GM10248 (cell line): ENCODE data around the gene RPP14.
"Not testable (repeated sequence)": the region's sequence is repeated elsewhere in the genome, so short reads cannot be mapped to it uniquely, and the experiment has no call there.

Experiments
- CTCF ChIA-PET: fragments of 300-600 bp; sonication (Branson Sonifier 250); formaldehyde crosslinking; extraction: SDS; loops from one replicate; lab custom pipeline; 2021; ENCODE audit warnings: antibody characterized with exemption; lab: Yijun Ruan, JAX
- POLR2A ChIA-PET: fragments of 350-650 bp; sonication (Branson Sonifier 250); formaldehyde crosslinking; extraction: SDS; loops from one replicate; lab custom pipeline; 2020; ENCODE audit warnings: antibody characterized with exemption; lab: Yijun Ruan, JAX
- DNase-seq: peaks from one replicate; pipeline ENCODE4 v3.0.0; 2012; ENCODE audit errors: extremely low spot score
- CTCF ChIP-seq: IDR thresholded peaks from 2 replicates; pipeline ENCODE4 v1.5.1; 2012; ENCODE audit warnings: mild to moderate bottlenecking, low read depth; ENCODE audit errors: extremely low read depth, missing control alignments, control extremely low read depth

Gene RPP14

DNA sequence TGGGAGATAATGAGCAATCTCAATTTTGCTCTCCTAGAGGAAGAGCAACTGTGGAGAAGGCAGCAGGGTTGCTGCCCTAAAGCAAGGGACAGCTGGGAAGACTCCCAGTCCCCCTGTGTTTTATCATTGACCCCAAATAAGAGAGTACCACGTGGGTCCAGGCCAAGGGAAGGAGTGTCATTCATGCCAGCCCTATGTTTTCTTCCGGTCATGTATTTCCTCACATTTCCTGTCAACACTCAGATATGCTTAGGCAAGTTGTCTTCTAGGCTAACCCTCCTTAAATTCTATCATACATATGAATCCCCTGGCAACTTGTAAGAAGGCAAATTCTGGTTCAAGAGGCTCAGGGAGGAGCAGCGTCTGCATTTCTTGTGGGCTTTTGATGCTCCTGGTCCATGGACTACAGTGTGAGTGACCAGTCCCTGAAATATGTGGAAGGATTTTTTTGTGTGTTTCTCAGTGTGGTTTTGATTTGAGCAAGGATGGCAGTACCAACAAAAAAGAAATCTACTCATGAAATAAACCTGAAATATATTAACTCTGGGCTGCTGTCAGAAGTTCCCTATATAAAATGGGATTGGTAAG, 31.9 kb upstream of the RPP14 start:
- POLR2A ChIA-PET, result no interaction called here
- CTCF ChIA-PET, result interaction anchor here (1.6 to 2.6 kb wide), 2 partner anchors 86 to 97 kb away, joined by 6 to 9 read pairs; no protein-coding TSS in a partner anchor
- TF ChIP-seq CTCF, result no peak
- DNase-seq, result no peak

- ChIA-PET POLR2A (no interaction called here), CTCF (interaction anchor here (1.2 to 1.5 kb wide), 5 partner anchors 10 to 104 kb away, joined by 3 to 7 read pairs (median 3); no protein-coding TSS in a partner anchor)
- no peak for TF ChIP-seq CTCF
These were observed 25.0 kb upstream of the RPP14 start for GRCh38 chr3:58281069-58281468.

GRCh38 chr3:58285334-58285733, 20.7 kb upstream of the RPP14 start:
- no peak for TF ChIP-seq CTCF
- POLR2A ChIA-PET, result no interaction called here
- DNase-seq, result no peak
- CTCF ChIA-PET, result interaction anchor here (1.1 to 3.8 kb wide), 4 partner anchors 11 to 97 kb away, joined by 3 to 17 read pairs (median 4); partner anchors contain the start of genes HTD2 and RPP14

More at GRCh38 chr3:58281069-58281468, 25.0 kb upstream of the RPP14 start:
- no peak for DNase-seq

DNA sequence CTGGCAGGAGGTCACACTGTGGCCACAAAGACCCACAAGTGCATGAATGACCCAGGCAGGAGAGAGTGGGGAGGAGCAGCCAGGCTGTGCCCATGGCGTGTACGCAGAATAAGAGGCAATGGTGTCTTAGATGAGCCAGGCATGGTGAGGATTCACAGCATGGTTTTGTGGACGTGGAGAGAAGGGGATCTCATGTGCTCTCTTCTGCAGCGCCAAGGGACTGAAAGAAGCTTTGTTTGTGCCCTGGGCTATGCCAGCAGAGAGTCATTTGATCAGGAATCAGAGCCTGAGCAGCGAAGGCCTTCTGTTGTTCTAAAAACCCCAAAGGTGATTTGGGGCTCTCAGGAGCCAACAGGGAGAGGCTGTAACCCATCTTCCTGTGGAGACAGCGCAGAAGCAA, 18.7 kb upstream of the RPP14 start:
- ChIA-PET CTCF (interaction anchor here (0.7 to 3.8 kb wide), 2 partner anchors 9 to 13 kb away, joined by 3 to 17 read pairs; no protein-coding TSS in a partner anchor), POLR2A (no interaction called here)
- no peak for TF ChIP-seq CTCF
- no peak for DNase-seq

DNA sequence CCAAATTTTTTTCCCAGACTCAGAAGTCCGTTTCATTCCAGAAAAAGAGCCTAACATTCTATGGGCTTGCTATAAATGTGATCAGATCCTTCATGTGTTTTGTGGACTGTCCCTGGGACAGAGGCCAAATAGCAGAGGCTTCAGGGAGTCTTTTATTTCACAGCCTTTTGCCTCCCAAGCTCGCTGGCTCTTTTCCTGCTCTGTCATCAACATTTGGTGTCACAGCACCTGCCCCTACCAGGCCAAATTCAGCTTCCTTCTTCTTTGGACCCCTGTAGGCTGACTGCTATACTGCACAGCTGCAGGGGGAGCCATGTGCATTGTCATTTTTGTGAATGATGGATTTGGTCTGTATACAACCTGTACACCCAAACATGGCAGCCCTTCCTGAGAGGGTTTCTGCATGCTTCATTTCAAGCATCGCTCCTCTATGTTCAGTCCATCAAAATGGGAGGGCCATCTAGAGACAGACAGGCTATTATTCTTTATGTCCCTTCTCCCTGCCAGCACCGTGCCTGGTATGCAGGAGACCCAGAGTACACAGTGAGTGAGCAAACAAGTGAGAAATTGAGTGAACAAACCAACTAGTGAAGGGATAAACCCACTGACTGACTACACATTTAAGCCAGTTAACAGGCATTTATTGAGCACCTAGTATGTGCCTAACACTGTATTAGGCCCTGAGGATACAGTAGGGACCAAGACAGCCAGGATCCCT, 17.9 kb upstream of the RPP14 start:
- ChIA-PET CTCF (interaction anchor here (0.7 to 3.8 kb wide), 2 partner anchors 8 to 12 kb away, joined by 3 to 17 read pairs; no protein-coding TSS in a partner anchor), POLR2A (no interaction called here)
- no peak for TF ChIP-seq CTCF
- DNase-seq, result no peak

GRCh38 chr3:58288964-58289613, 17.0 kb upstream of the RPP14 start:
- POLR2A ChIA-PET, CTCF ChIA-PET: not testable (repeated sequence)

GRCh38 chr3:58290446-58290845, 15.6 kb upstream of the RPP14 start:
- CTCF ChIA-PET, result interaction anchor here (19.6 kb wide), 1 partner anchor 107 kb away, joined by 560 read pairs; no protein-coding TSS in a partner anchor
- DNase-seq, POLR2A ChIA-PET: not testable (repeated sequence)

More at GRCh38 chr3:58288964-58289613, 17.0 kb upstream of the RPP14 start:
- not testable (repeated sequence) for DNase-seq
